Motor neuron (in vitro differentiated cells): Measurements from ENCODE around the gene TLR2. TPM values are rescaled to one million over a fixed set of nuclear protein-coding genes. Genes with fewer than 3 reads are reported as not detected.

Source experiments
- ATAC-seq, 8 experiments: fragments of 200-7000 bp; cut with Tn5 transposase; replicated peaks in 6 of 8; 2 replicates each; pipeline ENCODE4 v1.8.0; 2021; ENCODE audit warnings: mild to moderate bottlenecking in 8 of 8, moderate library complexity in 8 of 8
- H3K27ac ChIP-seq, 2 donors: fragments of 250-450 bp; sonication (Bioruptor Pico); 2 replicates each; pipeline ENCODE4 v1.9.0; 2021; ENCODE audit warnings: antibody characterized with exemption in 2 of 2, mild to moderate bottlenecking in 2 of 2, moderate library complexity in 1 of 2
- H3K4me1 ChIP-seq, 2 donors: fragments of 250-450 bp; sonication (Bioruptor Pico); replicated peaks in 1 of 2; 2 replicates each; pipeline ENCODE4 v1.6.1; 2021; ENCODE audit warnings: antibody characterized with exemption in 2 of 2, mild to moderate bottlenecking in 2 of 2, moderate library complexity in 1 of 2
- H3K4me3 ChIP-seq, 5 donors: fragments of 250-450 bp; sonication (Bioruptor Pico); 2 replicates each; pipeline ENCODE4 v1.9.0; 2021; ENCODE audit warnings: antibody characterized with exemption in 5 of 5, mild to moderate bottlenecking in 5 of 5, moderate library complexity in 4 of 5
- WGBS, 10 experiments: fragments of 450-650 bp; shearing (Covaris generic); methylation state at CpG; one replicate each; pipeline ENCODE4 v1.0.0; 2022; 5-methylcytosine and 5-hydroxymethylcytosine counted together
- in situ Hi-C, 9 experiments: fragments of 400-800 bp; cut with MboI; loops; one replicate each; pipeline ENCODE4 v1.15.0; 2021; ENCODE audit warnings: low sequenced_read_pairs in 9 of 9, low pct_unique_long_range_greater_than_20kb in 2 of 9; ENCODE audit not compliant: unreplicated experiment in 9 of 9
- total RNA-seq, 8 experiments: library from RNA; unstranded; fragments of 300-600 nt; gene quantifications; 2 replicates each; pipeline versions ENCODE4 v1.2.3 to v1.2.4, GENCODE V29; 2022

TLR2 gene
- total RNA-seq, 8 experiments from 2014 or later = 0.25 to 11.2 (median 0.51) TPM

- in situ Hi-C loops = loop anchor here in 1 of 9 experiments (10.0 kb wide), 1 partner anchor 120 kb away; no protein-coding TSS in a partner anchor
Observed at GRCh38 chr4:153755186-153755585, 71.1 kb downstream of the TLR2 start.

More at GRCh38 chr4:153755186-153755585, 71.1 kb downstream of the TLR2 start:
- Histone ChIP-seq H3K27ac (no peak overlapping the region), H3K4me1 (peaks cover 6 to 10% of the 10 kb centered on the region in 2 donors), H3K4me3 (no peak overlapping the region)
- no peak for ATAC-seq
- WGBS, 10 experiments = 12 to 100% (median 84%) methylated on average over 1 to 2 of the region's 2 CpGs

Other genes starting within 250 kb of the TLR2 start
- gene TMEM131L, start 217.9 kb upstream of the TLR2 start, total RNA-seq = 10 to 100 TPM in 3 of 8 experiments, 1 to 10 TPM in 5; 2.0 to 47.7 (median 8.5) TPM
- gene RNF175, start 75.7 kb downstream of the TLR2 start, total RNA-seq = 10 to 100 TPM in 5 of 8 experiments, 1 to 10 TPM in 1, under 1 TPM in 2; 0.18 to 24.2 (median 14.9) TPM
- 100 to 1,000 TPM in 1 of 8 experiments, 10 to 100 TPM in 3, 1 to 10 TPM in 1, under 1 TPM in 2, not detected in 1; 0.15 to 237 (median 14.0) TPM for gene SFRP2, start 104.8 kb downstream of the TLR2 start, total RNA-seq